Endothelial cell of umbilical vein (primary cell): ENCODE measurements around the gene MATR3.

Experiments
- POLR2AphosphoS5 ChIP-seq: IDR thresholded peaks from 2 replicates; pipeline ENCODE4 v1.6.1; 2012; ENCODE audit warnings: low read depth, mild to moderate bottlenecking, control low read depth, low read length, moderate library complexity; ENCODE audit not compliant: insufficient read depth
- TF ChIP-seq, protein P1 (sequence below), 2 donors: IDR thresholded peaks; 1 replicate in 1 of 2; 2 replicates in 1 of 2; pipeline ENCODE4 v1.5.1; 2011; ENCODE audit warnings: low read length in 2 of 2, mild to moderate bottlenecking in 2 of 2, moderate library complexity in 2 of 2, control low read depth in 1 of 2, inconsistent platforms in 1 of 2, low read depth in 1 of 2; ENCODE audit not compliant: insufficient read depth in 1 of 2; ENCODE audit errors: extremely low read depth in 1 of 2

- TF ChIP-seq, protein P1, sequence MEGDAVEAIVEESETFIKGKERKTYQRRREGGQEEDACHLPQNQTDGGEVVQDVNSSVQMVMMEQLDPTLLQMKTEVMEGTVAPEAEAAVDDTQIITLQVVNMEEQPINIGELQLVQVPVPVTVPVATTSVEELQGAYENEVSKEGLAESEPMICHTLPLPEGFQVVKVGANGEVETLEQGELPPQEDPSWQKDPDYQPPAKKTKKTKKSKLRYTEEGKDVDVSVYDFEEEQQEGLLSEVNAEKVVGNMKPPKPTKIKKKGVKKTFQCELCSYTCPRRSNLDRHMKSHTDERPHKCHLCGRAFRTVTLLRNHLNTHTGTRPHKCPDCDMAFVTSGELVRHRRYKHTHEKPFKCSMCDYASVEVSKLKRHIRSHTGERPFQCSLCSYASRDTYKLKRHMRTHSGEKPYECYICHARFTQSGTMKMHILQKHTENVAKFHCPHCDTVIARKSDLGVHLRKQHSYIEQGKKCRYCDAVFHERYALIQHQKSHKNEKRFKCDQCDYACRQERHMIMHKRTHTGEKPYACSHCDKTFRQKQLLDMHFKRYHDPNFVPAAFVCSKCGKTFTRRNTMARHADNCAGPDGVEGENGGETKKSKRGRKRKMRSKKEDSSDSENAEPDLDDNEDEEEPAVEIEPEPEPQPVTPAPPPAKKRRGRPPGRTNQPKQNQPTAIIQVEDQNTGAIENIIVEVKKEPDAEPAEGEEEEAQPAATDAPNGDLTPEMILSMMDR (IDR thresholded peaks at IDR 0.05; ENCODE audit: extremely low read depth in 1 of 2, insufficient read depth in 1 of 2, low read depth in 1 of 2, low read length in 2 of 2), result no peak
- TF ChIP-seq POLR2AphosphoS5, result no peak
These were observed 40.4 kb upstream of the MATR3 start for GRCh38 chr5:139253115-139253514.
